Panc1 (cell line): Measurements from ENCODE around the gene BTG3.

Experiments
- POLR2AphosphoS5 ChIP-seq: IDR thresholded peaks from 2 replicates; pipeline ENCODE4 v1.6.1; 2012; ENCODE audit warnings: mild to moderate bottlenecking, low read depth, low read length, moderate library complexity
- TF ChIP-seq, protein P1 (sequence below): fragments of 450-650 bp; IDR thresholded peaks from 2 replicates; pipeline ENCODE4 v1.5.1; 2017; ENCODE audit warnings: mild to moderate bottlenecking
- TF ChIP-seq, protein P2 (sequence below), 2 experiments: IDR thresholded peaks; 2 replicates each; pipeline ENCODE4 v1.6.1; 2011 to 2012; ENCODE audit warnings: low read depth in 2 of 2, control low read depth in 1 of 2, low read length in 1 of 2, mild to moderate bottlenecking in 1 of 2, moderate library complexity in 1 of 2; ENCODE audit not compliant: insufficient read depth in 1 of 2

DNA sequence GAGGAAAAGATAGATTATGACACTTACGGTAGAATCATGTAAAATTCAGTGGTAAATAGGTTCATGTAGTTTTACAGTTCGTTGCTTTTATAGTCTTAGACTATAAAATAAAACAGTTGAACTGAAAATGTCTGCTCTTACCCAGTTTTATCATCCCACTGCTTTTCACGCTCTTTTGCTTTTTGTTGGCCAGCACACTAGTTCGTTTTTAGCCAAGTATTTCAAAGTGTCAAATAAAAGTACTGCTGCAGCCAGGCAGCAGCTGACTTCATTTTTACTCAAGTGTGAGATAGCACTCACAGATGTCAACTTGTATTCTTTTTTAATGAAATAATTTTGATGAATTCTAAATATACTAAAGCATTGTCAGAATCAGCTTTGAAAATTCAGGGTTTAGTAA, 18.5 kb upstream of the BTG3 start:
- TF ChIP-seq, protein P1, sequence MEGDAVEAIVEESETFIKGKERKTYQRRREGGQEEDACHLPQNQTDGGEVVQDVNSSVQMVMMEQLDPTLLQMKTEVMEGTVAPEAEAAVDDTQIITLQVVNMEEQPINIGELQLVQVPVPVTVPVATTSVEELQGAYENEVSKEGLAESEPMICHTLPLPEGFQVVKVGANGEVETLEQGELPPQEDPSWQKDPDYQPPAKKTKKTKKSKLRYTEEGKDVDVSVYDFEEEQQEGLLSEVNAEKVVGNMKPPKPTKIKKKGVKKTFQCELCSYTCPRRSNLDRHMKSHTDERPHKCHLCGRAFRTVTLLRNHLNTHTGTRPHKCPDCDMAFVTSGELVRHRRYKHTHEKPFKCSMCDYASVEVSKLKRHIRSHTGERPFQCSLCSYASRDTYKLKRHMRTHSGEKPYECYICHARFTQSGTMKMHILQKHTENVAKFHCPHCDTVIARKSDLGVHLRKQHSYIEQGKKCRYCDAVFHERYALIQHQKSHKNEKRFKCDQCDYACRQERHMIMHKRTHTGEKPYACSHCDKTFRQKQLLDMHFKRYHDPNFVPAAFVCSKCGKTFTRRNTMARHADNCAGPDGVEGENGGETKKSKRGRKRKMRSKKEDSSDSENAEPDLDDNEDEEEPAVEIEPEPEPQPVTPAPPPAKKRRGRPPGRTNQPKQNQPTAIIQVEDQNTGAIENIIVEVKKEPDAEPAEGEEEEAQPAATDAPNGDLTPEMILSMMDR, result no peak
- TF ChIP-seq POLR2AphosphoS5, result no peak
- TF ChIP-seq, protein P2, sequence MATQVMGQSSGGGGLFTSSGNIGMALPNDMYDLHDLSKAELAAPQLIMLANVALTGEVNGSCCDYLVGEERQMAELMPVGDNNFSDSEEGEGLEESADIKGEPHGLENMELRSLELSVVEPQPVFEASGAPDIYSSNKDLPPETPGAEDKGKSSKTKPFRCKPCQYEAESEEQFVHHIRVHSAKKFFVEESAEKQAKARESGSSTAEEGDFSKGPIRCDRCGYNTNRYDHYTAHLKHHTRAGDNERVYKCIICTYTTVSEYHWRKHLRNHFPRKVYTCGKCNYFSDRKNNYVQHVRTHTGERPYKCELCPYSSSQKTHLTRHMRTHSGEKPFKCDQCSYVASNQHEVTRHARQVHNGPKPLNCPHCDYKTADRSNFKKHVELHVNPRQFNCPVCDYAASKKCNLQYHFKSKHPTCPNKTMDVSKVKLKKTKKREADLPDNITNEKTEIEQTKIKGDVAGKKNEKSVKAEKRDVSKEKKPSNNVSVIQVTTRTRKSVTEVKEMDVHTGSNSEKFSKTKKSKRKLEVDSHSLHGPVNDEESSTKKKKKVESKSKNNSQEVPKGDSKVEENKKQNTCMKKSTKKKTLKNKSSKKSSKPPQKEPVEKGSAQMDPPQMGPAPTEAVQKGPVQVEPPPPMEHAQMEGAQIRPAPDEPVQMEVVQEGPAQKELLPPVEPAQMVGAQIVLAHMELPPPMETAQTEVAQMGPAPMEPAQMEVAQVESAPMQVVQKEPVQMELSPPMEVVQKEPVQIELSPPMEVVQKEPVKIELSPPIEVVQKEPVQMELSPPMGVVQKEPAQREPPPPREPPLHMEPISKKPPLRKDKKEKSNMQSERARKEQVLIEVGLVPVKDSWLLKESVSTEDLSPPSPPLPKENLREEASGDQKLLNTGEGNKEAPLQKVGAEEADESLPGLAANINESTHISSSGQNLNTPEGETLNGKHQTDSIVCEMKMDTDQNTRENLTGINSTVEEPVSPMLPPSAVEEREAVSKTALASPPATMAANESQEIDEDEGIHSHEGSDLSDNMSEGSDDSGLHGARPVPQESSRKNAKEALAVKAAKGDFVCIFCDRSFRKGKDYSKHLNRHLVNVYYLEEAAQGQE (IDR thresholded peaks at IDR 0.05; ENCODE audit: insufficient read depth in 1 of 2, low read depth in 2 of 2, low read length in 1 of 2), result no peak
